HG02973 (cell line): ENCODE results near the gene STAT3.
A peak's percentile ranks its signal among the peaks of the same experiment; 100 is the strongest.

Experiments
- ATAC-seq: cut with Tn5 transposase; IDR thresholded peaks from one replicate; pipeline ENCODE4 v1.9.1; 2021; ENCODE audit warnings: moderate library complexity; ENCODE audit not compliant: unreplicated experiment

The STAT3 gene

GRCh38 chr17:42282478-42283080 is 105.7 kb downstream of the STAT3 start:
- no peak for ATAC-seq

DNA sequence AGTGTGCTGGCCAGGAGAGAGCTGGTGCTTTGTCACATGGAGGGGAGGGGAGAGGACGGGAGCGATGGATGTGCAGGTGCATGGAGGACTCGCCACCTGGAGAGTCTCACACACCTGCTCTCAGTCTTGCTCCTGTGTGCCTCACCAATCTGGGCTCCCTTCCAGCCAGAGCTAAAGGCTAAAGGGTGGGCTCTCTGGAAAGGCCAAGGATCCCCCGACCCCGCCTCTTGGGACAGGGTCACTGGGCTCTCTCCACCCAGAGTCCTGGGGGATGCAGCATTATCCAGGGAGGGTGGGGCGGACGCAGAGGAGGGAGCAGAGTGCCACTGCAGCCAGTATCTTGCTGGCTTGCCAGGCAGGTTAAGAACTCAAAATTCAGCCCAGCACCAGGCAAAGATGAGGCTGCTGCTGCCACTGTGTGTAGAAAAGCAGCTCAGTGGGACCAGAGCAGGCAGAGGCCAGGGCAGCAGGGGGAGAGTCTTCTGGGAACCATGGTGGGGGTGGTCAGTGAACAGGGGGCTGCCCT is 106.6 kb downstream of the STAT3 start:
- ATAC-seq: no peak

- ATAC-seq: no peak
These were observed 108.2 kb downstream of the STAT3 start for GRCh38 chr17:42279776-42280630.

- ATAC-seq: no peak
These were observed 110.9 kb downstream of the STAT3 start for GRCh38 chr17:42277342-42277712.

DNA sequence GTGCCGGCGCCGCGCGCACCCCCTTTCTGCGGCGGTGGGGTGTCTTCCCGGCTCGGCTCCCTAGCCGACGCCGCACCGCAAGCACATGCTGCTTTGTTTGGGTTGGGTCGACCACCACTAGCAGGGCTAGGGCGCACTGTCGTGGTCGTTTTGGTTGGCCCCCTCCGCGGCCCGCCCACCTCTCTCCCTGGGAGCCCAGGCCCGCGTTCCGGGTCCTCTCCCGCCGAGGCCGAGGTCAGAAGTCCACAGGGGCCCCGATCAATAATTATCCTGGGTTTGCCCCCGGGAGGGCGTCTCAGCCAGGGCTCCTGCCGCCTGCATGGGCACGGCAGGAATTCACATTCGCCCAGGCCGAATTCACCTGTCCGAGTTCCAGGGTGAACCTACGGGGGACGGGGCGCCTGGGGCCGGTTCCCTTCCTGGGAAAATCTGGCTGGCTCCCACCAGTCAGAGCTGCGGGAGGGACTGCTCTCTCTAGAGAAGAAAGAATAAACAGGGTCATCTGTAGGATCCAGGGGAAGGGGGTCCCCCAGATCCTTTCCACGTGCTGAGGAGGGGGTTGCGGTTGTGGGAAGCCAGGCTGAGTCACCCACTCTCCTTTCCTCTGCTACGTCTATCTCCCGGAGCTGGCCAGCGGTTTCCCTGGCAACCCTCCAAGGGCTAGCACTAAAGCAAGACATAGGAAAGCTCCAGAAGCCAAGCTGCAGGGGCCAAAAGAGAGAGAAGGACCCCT is 111.5 kb downstream of the STAT3 start:
- peak; percentile 20 for ATAC-seq

DNA sequence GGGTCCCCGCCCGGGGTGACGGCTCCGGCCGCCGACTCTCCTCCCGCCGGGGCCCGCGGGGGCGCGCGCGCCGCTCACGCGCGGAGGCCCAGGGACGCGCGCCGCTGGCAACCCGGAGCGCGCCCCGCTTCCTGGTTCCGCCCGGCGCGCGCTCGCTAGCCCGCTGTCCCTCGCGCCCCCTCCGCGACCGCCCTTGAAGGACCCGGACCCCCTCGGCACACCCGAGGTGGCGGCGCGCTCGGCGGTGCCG is 112.0 kb downstream of the STAT3 start, which contains the start of gene STAT5B:
Gene STAT5B (minus strand): TSS at position 33 of the 250 bp plus-strand sequence. CDS start 44,264 bp downstream, outside the sequence.
- ATAC-seq: peak; percentile 51

- ATAC-seq: peak; percentile 48
These were observed 112.5 kb downstream of the STAT3 start for GRCh38 chr17:42275527-42276358.

DNA sequence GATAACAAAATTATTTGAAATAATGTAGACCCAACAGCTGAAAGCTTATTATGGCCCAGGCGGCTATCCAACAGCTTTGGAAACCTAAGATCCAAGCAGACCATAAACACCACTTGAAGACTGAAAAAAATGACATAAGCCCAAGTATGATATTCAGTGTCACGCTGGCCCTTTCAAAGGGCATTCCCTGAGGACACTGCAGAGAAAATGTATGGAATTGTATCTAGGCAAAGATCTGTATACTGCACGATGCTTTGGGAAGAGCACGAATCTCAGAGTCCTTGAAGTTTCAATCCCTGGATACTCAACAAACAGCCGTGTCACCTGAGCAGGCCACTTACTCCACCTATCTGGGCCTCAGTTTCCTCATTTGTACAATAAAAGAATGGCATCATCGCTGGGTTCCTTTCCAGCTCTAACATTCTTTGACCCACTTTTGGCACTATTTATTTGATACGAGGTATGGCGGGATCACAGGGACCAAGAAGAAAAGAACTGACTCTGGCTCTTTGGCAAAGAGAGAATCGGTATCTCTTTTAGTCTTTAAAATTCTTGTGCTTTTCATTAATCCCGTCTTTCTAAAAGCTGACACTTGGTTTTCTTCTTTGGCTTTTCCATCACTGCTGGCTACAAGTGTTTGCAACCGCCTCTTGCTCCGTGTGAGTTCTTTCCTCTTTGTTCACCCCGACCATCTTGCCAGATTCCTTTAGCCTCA is 113.3 kb downstream of the STAT3 start:
- no peak for ATAC-seq

DNA sequence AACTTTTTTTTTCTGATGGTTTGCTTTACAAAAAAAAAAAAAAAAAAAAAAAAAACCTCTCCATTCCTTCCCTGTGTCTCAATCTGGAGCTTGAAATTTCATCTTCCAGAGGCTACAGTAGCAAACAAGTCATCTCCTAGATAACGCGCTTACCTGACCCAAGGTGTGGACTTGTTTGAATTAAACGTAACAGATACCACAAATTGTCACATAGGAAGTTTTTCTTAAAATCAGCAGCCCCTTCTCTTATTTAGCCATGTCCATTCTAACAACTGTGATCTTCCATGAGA is 114.0 kb downstream of the STAT3 start:
- no peak for ATAC-seq

- no peak for ATAC-seq
These were observed 114.6 kb downstream of the STAT3 start for GRCh38 chr17:42273474-42274252.

DNA sequence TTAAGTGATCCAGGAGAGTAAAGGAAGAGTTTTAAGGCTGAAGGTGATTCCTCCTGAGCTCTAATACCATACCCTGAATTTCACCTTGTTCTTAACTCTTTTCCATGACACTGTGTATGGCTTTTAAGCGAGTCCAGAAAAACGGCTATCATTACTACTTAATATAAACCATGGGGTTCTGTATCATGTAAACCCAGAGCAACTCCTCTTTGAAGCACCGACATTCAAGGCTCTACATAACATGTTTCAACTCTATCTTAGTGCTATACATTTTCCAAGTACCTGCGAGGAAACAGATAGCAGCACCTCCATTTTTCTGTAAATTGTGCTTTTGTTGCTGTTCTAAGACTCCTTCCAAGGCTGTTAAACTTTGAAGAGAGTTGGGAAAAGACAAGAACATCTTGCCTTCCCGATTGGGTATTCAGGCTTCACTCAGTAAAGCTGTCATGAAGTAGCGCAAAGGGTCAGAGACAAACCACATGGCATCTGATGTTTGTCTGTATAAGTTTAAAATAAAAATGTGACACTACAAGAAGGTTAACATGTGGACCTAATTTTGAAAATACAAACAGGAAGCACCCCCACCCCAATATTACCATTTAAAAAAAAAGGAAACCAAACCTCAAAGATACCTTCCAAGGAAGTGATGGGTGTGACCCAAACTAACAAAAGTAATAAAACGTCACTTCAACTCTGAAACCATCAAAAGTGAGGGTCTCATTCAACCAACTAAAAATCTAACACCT is 115.9 kb downstream of the STAT3 start:
- no peak for ATAC-seq

DNA sequence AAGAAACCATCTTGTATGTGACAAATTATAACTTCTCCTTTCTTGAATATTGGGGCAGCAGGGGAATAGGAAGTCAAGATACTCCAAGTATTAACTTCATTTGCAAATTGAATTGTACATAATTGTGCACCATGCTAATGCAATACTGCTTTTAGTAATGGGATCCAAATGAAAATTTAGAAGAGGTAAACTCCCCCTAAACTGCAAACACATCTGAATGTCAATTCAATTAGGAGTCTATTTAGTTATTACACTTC is 116.5 kb downstream of the STAT3 start:
- ATAC-seq: no peak

- ATAC-seq: no peak
These were observed 117.0 kb downstream of the STAT3 start for GRCh38 chr17:42271006-42271778.

GRCh38 chr17:42270596-42270995 is 117.6 kb downstream of the STAT3 start:
- no peak for ATAC-seq

- ATAC-seq: no peak
These were observed 118.1 kb downstream of the STAT3 start for GRCh38 chr17:42270170-42270535.

DNA sequence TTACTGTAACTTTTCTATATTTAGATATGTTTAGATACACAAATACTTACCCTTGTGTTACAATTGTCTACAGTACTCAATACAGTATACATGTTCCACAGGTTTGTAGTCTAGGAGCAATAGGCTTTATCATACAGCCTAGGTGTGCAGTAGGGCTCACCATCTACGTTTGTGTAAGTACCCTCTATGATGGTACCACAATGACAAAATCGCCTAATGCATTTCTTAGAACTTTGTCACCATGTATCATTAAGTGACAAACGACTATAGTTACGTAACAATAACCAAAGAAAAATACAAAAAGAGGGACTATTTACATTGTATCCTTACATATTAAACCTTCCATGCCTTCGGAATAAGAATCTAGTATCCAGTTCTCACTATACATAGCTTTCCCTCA is 120.0 kb downstream of the STAT3 start:
- no peak for ATAC-seq

DNA sequence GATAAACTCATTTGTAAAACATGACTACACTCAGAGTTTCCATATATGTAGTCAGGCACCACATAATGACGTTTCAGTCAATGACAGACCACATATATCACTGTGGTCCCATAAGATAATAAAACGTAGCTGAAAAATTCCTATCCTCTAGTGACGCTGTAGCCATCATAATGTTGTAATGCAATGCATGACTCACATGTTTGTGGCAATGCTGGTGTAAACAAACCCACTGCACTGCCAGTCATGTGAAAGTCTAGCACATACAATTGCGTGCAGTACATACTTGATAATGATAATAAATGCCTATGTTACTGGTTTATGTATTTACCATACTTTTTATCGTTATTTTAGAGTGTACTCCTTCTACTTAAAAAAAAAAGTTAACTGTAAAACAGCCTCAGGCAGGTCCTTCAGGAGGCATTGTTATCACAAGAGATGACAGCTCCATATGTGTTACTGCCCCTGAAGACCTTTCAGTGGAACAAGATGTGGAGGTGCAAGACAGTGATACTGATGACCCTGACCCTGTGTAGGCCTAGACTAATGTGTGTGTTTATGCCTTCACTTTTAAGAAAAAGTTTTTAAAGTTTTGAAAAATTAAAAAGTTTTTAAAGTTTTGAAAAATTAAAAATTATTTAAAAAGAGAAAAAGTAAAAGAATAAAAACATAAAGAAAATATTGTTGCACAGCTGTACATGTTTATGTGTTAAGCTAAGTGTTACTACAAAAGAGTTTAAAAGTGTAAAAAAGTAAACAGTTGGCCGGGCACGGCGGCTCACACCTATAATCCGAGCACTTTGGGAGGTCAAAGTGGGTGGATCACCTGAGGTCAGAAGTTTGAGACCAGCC is 121.1 kb downstream of the STAT3 start:
- ATAC-seq: no peak

DNA sequence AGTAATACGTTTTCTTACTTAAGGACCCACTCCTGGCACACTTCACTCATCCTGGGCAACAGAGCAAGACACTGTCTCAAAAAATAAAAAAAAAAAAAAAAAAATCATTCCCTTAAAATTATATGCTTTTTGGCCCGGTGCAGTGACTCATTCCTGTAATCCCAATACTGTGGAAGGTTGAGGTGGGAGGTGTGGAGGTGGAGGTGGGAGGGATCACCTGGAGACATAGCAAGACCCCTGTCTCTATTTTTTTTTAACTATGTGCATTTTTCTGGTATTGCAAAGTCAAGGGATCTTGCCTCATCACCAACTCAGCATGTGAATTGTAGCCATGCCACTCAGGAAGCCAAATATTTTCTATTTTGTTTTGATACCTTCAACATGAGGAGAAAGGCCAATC is 121.8 kb downstream of the STAT3 start:
- no peak for ATAC-seq
